HG03196 (cell line): ENCODE measurements around the gene LPP.

Source experiments
- ATAC-seq: cut with Tn5 transposase; IDR thresholded peaks from one replicate; pipeline ENCODE4 v1.9.1; 2021; ENCODE audit not compliant: unreplicated experiment

LPP gene

GRCh38 chr3:188391592-188391991 lies 237.6 kb downstream of the LPP start:
- no peak for ATAC-seq

DNA sequence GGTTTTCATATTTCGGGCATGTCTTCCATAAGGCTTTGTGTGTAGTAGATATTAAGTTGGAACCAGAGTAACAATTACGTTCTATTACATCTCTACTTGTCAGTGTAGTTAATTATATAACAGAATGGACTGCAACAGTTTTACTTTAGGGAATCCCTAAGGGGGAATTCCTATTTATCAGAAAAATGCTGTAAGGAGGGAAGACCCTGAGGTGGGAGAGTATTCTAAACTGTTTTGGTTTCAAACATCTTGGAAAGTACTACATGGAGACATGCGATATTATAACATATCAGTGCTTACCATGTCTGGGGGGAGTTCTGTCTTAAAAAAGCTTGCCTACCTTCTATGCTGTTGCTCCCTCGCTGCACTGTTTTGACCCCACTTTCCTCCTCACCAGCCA lies 238.1 kb downstream of the LPP start:
- ATAC-seq, result no peak

DNA sequence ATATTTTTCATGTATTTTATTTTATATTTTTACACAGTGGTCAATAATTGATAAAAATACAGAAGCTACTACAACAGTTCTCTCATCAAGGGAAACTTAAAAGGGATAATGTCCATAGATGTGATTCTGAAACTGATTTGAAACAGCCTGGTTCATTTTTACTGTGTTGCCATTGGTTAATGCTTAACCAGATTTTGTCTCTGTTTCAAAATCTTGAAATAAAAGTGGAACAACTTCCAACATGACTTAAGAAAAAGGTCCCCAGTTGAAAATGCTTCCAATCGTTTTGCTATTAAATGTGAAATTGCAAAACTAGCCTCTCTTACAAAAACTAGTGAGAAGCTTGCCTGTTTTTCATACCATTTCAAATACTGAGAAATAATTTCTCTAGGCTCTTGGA lies 240.7 kb downstream of the LPP start:
- ATAC-seq, result no peak

DNA sequence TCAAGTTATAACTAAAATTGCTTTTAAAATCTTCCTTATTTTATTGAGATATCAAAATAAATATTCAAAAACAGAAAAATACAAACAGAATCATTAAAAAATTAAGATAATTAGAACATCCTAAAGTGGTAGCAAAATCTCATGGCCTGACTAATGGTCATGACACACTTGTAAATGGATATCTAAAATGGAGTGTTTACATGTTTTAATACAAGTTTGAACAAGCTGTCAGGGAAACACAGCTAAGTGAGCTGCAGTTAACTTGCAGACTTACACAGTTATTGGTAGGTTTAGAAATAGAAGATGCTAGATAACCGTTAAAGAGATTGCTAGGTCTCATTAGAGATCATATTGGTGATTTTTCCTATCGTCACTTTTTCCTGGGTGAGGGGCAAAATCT lies 242.3 kb downstream of the LPP start:
- ATAC-seq, result no peak

DNA sequence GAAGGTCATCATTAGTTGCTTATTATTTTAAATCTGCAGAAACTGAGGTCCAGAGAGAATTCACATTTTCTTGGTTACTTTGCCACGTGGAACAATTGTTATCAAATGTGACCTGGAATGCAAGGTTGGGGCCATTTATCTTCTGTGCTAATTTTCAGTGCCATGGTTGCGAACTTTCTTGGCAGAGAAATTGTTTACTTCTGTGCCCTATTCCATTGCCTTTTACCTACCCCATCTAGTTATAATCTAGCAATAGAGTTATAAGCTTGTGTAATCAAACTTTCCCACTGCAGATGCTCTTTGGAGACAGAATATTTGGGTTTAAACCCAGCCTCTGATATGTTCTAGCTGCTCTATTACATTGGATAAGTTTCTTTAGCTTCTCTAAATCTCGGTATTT lies 242.9 kb downstream of the LPP start:
- ATAC-seq, result no peak

DNA sequence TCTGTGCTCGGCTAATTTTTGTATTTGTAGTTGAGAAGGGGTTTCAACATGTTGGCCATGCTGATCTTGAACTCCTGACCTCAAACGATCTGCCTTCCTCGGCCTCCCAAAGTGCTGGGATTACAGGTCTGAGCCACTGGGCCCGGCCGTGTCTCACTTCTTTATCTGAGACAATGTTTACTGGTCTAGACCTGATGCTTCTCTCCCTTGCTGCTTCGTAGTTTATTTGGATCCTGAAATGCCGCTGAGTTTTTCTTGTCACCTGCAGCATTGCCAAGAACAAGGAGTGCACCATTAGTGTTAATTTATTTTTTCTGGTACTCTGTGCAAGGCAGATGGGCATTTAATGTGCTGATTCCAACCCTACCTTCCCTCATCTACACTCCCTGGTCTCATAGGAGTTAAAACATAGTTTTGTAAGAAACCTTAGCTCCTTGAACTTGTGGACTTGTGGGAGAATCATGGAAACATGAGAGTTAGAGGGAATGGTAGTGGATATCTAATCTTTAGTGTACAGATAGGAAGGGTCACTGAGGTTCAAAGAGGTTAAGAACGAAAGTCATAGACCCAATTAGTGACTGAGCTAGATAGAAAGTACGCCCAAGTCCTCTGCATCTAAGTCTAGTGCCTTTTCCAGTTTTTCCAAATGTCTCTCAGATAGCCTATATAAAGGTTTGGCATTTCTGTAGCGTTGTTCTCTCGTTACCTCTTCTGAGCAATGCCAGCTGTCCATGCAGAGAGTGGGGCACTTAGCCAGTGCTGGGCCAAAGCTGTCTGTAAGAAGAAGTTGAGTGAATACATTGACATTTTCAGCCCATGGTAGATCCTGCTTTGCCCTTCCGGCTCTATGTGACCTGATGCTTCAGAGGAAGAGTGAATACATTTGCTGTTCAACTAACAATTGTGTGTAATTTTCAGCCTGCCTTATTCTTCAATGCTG lies 244.1 kb downstream of the LPP start:
- no peak for ATAC-seq

GRCh38 chr3:188400494-188401243 lies 246.7 kb downstream of the LPP start:
- peak; percentile 94 for ATAC-seq

DNA sequence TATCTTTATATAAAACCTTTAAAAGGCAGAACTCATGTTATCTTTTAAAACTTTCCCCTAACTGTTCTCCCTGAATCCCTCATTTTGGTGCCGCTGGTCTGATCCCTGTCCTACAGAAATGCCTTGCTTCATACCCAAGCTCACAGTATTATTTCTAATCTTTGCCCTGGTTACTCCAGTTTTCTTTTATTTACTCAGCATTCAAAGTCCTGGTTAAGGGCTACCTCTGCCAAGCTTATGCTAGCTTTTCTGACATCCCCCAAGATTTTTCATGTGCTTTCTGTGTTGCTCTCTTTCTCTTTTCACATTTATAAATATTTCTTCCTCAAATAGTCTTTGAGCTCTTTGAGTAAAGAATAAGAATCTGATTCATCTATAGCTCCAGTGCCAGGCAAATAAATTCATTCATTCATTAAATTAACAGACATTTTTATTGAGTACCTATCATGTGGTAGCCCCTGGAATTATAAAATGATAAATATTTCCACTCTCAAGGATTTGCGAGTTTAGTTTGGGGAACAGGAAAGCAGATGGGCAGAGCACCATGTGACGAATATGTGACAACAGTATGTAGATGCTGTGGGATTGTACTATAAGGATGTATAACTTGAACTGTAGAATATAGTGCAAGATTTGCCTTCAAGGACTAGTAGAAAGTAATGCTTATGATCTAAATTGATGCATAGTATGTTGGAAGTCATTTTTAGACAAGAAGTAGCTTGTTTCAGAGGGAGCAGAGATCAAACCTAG lies 247.5 kb downstream of the LPP start:
- no peak for ATAC-seq

GRCh38 chr3:188402229-188402628 lies 248.3 kb downstream of the LPP start:
- no peak for ATAC-seq

- ATAC-seq, result no peak
Observed at GRCh38 chr3:188403404-188403803, 249.4 kb downstream of the LPP start.

GRCh38 chr3:188404124-188404523 lies 250.2 kb downstream of the LPP start:
- ATAC-seq, result no peak

DNA sequence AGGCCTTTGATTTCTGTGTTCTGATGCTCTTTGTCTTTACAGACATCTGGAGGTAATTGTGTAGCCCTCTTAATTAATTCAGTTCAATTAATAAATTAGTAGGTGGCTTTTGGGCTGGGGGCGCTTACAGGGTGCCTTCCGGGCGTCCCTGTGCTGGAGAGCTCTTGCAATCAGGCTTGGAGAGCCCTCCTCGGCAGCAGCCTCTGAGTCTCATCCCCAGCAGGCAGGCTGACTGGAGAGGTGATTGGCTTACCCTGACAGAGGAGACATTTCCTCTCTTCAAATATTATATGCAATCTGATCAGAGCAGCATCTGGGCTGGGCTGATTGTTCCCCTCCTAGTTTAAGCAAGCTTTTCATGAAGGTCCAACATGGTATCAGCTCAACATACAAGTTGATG lies 250.7 kb downstream of the LPP start:
- no peak for ATAC-seq

- ATAC-seq, result no peak
Observed at GRCh38 chr3:188407158-188407880, 253.4 kb downstream of the LPP start.

- ATAC-seq, result no peak
Observed at GRCh38 chr3:188408831-188409230, 254.9 kb downstream of the LPP start.

DNA sequence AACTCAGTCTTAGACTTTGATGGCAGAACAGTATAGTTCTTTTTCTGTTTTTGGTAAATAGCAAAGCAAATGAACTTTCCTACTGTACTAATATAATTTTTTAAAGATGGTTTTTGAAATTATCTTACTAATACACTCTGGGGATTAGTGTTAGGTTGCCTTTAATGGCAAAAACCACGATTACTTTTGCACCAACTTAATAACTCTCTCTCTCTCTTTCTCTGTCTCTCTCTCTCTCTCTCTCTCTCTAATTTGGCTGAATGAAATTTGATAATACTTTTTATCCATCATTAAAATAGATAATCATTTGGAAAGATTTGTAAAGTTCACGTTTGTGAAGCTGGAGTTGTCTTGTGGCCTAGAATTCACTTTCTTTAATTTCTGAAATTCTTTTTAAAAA lies 257.8 kb downstream of the LPP start:
- ATAC-seq, result no peak

GRCh38 chr3:188415196-188415595 lies 261.2 kb downstream of the LPP start:
- no peak for ATAC-seq

- ATAC-seq, result no peak
Observed at GRCh38 chr3:188416041-188416440, 262.1 kb downstream of the LPP start.

- no peak for ATAC-seq
Observed at GRCh38 chr3:188417271-188417696, 263.3 kb downstream of the LPP start.

DNA sequence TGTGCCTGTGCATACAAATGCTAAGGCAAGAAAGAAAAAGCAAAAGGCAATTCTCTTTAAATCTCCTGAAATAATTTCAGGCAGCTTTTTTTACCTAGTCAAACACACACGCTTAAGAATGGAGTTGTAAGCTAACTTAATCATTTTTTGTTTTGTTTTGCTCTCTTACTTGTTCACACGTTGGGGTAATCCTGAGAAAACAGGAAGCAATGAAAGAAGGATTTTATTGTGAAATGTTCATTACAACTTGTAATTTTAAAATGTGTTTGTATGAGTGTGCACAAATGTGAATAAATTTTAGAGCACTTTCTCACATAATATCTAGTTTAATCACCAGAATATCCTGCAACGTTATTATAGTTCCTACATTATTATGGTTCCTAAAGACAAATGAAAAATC lies 263.8 kb downstream of the LPP start:
- ATAC-seq, result no peak

DNA sequence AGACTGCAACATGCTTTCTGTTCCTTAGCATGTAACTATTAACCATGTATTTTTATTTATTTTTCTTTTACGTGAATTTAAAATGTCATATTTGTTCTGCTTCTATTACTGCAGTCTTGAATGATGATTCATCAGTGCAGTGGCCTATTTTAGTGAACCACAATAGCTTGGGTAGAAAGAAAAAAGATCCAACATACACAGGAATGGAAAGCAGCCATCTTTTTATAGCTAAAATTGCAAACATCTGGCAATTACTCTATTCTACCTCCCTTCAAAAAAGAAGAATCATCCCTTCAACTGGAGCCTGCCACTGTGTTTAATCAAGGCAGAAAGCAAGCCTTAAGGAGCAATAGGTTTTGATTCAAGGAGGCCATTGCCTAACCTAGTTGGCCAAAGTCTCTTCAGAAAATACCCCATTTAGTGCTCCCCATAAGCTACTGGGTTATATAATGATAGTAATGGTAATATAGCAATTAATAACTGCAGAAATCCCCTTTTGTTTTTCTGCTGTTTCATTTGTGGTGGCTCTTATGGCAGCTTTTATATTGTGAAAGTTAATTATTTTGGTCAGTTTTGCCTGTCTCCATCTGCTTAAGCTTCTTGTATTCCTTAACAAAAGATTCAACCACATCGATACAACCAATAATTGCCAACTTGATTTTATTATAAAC lies 267.3 kb downstream of the LPP start:
- ATAC-seq, result peak; percentile 33
